HG02763 (cell line): Measurements from ENCODE around the gene SLC16A9.

ENCODE experiments used
- ATAC-seq: cut with Tn5 transposase; IDR thresholded peaks from one replicate; pipeline ENCODE4 v1.9.1; 2021; ENCODE audit warnings: mild to moderate bottlenecking, moderate library complexity; ENCODE audit not compliant: unreplicated experiment

The SLC16A9 gene

GRCh38 chr10:59720377-59720776, 10.7 kb upstream of the SLC16A9 start:
- no peak for ATAC-seq

DNA sequence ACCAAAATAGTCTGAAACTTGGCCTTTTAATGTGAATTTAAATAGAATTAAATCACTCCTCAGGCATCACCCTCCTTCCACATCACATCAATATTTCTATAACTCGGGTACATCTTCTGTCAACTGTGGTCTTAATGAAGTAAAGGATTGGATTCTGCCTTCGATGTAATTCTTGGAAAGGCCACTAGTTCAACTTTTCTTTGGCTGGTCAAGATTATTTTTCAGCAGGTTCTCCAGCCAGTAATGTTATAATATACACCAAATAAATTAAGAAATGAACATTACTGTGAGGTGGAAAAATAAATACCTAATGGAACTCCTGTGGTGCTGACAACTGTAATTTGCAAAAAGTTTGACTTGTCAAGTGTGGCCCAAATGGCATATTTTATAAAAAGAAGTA, 9.7 kb upstream of the SLC16A9 start:
- ATAC-seq = no peak

GRCh38 chr10:59718257-59718656, 8.6 kb upstream of the SLC16A9 start:
- ATAC-seq = no peak

- ATAC-seq = no peak
These were observed 3.7 kb upstream of the SLC16A9 start for GRCh38 chr10:59713196-59713821.

DNA sequence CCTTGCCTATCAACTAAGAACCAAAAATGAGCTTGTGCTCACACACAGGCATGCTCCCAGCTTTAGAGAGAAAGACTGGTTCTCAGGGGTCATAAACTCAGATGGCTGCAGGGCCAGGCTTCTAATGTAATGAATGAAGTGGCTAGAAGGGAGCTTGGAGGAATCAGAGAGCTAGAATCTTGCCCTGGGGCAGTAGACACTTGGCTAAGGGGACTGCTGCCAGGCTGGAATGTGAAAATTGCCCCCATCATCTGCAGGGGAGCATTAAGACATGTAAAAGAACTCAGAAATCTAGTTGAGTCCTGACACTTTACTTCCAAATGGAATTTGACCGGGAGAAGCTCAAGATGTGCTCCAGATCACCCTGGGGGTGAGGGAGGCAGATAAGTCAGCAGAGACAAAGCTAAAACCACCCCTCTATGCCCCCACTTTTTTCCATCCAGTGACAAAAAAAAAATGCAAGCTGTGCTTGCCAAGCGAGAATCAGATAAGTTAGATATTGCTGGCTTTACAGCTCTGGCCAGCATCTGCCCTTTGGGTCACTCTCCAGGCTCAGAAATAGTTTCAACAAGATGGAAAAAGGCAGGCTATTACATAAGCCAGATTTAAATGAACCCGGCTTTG, 2.3 kb upstream of the SLC16A9 start:
- no peak for ATAC-seq

- no peak for ATAC-seq
These were observed 745 bp downstream of the SLC16A9 start for GRCh38 chr10:59708816-59709394.

DNA sequence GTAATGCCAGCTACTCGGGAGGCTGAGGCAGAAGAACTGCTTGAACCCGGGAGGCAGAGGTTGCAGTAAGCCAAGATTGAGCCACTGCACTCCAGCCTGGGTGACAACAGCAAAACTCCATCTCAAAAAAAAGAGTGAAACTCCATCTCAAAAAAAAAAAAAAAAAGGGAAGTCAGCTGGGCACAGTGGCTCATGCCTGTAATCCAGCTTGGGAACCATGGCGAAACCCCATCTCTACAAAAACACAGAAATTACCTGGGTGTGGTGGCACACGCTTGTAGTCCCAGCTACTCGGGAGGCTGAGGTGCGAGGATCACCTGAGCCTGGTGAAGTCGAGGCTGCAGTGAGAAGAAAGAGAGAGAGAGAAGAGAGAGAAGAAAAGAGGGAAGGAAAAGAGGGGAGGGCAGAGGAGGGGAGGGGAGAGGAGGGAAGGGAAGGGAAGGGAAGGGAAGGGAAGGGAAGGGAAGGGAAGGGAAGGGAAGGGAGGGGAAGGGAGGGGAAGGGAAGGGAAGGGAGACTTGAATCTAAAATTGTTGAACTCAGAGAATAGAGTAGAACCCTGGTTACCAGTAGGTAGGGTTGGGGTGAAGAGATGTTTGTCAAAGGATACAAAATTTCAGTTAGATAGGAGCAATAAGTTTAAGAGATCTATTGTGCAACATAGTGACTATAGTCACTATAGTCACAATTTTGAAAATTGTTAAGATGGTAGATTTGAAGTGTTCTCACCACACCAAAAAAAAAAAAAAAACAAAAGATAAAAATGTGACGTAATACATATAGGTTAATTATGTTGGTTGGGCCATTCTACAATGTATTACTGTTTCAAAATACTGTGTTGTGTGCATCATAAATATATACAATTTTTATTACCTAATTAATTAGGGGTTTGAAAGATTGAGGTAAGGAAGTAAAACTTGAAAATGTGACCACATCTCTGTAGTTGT, 2.5 kb downstream of the SLC16A9 start:
- ATAC-seq = no peak

DNA sequence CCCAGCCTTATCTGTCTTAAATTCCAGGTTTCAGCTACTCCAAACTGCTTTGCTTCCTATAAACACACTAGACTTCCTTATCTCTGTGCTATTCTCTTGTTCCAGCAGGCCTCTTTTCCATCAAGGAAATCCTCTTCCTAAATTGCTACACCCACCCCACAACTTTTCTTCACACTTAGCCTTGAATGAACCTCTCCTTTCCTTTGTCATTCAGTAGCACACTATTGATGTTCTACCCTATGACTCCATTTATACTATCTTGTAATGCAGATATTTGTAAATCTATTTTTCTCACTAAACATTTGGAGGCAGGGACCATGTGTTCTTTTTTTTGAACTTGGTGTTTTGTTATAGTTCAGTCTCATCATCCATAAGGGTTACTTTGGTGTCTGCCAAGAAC, 3.7 kb downstream of the SLC16A9 start:
- no peak for ATAC-seq

GRCh38 chr10:59704630-59705029, 5.0 kb downstream of the SLC16A9 start:
- ATAC-seq = no peak

GRCh38 chr10:59702347-59702746, 7.3 kb downstream of the SLC16A9 start:
- ATAC-seq = no peak

DNA sequence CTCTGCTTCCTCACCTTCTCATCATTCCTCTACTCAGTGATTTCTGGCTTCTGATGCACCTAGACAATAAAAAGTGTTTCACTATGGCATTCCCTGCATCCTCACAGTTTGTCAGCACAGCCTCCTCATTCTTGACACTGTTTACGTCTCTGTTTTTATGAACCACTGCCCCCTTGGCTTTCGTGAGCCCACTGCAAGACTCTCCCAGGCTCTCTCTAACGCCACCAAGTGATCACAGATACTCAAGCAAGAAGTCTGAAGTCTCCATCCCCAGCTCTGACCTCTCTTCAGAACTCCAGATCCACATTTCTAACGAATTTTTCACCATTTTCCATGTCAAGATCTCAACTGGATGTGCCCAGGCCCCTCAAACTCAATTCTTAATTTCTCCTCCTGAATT, 8.9 kb downstream of the SLC16A9 start:
- ATAC-seq = no peak

DNA sequence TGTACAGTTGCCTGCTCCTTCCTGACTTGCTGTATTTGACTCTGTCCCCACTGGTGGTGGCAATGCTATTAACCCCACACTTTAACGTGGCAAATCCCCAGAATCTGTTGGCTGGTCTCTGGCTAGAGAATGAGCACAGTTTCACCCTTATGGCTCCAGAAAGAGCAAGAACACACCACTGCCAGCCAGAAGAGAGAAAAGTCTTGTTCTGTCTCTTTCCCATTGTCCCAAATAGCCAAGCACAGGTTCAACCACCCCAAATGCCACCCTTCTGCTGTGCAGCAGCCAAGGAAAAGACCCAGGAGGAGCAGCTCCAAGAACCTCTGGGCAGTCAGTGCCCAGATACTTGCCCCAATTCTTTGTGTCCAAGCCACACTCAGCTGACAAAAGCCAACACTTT, 11.3 kb downstream of the SLC16A9 start:
- ATAC-seq = no peak

DNA sequence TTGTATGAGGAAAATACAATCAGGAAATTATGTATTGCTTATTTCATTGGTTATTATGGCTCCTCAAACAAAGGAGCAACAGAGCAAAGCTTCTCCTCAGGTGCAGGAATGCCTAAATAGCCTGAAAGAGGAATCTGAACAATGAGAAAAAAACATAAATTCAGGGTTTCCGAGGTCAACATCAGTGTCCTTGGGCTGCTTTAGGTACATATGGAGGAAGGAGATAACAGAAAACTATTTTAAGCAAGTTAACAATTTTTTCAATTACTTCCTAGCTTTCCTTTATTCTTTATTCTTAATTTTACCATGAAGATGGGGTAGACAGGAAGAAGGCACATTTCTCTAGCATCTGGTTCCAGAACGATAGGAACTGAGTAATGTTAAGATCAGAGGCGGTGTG, 14.0 kb downstream of the SLC16A9 start:
- no peak for ATAC-seq

GRCh38 chr10:59694936-59695335, 14.7 kb downstream of the SLC16A9 start:
- ATAC-seq = no peak

GRCh38 chr10:59692113-59692512, 17.5 kb downstream of the SLC16A9 start:
- ATAC-seq = no peak

- ATAC-seq = no peak
These were observed 20.7 kb downstream of the SLC16A9 start for GRCh38 chr10:59688921-59689351.

DNA sequence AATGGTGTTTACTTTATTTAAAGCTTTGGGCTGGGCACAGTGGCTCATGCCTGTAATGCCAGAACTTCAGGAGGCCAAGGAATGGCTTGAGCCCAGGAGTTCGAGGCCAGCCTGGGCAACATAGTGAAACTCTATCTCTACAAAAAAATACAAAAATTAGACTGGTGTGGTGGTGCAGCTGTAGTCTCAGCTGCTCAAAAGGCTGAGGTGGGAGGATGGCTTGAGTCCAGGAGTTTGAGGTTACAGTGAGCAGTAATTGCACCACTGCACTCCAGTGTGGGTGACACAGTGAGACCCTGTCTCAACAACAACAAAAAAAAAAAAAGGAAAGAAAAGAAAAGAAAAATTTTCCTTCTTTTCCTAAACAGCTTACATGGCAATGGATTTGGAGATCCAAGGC, 22.0 kb downstream of the SLC16A9 start:
- no peak for ATAC-seq

GRCh38 chr10:59684006-59684405, 25.6 kb downstream of the SLC16A9 start:
- no peak for ATAC-seq

DNA sequence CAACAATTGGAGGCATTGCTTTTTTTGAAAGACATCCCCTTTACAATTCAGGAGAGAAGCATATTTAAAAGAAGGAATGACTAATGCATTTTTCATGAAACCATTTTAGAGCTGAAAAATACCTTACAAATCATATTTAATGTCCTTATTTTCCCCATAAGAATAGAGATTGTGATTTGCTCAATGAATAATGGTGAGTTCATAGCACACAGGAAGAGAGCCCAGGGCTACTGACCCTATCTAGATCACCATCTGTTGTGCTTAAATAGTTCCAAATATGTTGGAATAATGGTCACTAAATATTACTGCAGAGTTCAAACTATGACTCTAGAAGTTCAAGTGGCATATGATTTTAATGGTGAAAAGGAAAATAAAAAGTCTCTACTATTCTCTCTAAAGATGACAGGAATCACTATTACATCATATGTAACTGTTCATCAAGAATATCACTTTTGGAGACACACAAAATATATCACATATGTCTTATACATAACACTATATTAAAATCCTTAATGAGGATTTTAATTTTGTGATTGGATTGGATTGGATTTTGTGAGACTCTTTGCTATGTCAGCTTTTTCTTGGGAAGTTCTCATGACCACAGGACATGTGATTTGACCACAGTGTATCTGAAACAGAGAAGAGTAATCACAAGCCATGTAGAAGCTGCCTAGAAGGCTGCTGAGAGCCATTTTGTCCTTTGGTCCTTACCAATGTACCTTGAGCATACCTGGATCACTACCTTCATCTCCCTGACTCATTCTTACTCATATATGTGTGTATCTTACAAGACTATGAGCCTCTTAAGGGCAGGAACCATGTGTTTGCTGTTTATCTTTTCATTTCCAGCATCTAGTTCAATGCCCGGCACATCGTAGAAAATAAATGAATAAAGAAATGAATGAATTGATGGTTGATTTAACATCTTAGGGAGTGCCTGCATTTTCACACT, 26.4 kb downstream of the SLC16A9 start:
- ATAC-seq = no peak

DNA sequence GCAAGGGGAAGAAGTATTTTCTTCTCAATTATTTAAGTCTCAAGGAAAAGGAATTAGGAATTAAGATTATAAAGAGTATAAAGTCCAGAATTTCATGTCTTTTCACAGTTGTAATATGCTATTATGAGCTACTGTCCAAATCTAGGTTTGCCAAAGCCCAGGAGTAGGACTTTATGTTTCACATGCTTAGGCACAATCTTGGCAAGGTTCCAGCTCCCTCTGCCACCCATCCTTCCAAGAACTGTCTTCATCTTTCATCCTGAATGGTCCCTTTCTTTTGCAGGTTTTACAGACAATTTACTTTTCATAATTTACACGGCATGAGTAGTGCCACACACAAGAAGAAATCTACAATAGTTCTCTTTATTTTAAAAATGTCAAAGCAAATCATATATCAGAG, 29.5 kb downstream of the SLC16A9 start:
- no peak for ATAC-seq
